Measurements from ENCODE around the gene B4GALT6. TPM values are rescaled to one million over a fixed set of nuclear protein-coding genes. Genes with fewer than 3 reads are reported as not detected.

Gene B4GALT6
- total RNA-seq, 1 experiment from 2014 or later, result 1.4 TPM

DNA sequence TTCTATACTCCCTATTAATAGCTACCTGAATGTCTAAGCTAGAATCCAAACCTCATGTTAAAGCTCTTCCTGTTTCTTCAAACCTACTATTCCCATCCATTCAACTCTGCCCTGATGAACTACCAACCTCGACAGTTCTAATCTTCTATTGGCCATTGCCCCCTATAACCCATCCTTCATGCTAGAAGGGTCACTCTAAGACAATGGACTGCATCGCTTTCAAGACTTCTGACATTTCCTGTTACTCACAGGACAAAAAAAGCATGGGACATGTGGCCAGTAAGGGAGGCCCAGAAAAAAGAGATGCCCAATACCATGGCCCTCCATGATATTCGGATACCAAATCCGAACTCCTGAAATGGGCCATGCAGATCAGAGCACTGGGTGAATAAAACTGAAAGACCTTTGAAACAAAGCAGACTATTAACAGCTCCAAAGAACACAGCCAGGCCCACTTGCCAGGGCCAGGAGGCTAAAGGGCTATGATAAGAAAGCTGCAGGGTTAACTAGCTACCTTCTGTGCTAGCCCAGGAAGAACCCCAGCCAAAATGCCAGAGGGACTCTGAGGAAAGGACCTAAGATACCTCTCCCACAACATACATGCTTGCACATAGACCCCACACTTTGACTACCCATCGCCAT is 4.5 kb downstream of the B4GALT6 start:
- TF ChIP-seq EZH2phosphoT487 (IDR thresholded peaks at IDR 0.05; ENCODE audit: borderline replicate concordance, low read length) (no peak), EZH2 (IDR thresholded peaks at IDR 0.05; ENCODE audit: low read length, unreplicated experiment) (no peak)
- TF ChIP-seq, protein P1, sequence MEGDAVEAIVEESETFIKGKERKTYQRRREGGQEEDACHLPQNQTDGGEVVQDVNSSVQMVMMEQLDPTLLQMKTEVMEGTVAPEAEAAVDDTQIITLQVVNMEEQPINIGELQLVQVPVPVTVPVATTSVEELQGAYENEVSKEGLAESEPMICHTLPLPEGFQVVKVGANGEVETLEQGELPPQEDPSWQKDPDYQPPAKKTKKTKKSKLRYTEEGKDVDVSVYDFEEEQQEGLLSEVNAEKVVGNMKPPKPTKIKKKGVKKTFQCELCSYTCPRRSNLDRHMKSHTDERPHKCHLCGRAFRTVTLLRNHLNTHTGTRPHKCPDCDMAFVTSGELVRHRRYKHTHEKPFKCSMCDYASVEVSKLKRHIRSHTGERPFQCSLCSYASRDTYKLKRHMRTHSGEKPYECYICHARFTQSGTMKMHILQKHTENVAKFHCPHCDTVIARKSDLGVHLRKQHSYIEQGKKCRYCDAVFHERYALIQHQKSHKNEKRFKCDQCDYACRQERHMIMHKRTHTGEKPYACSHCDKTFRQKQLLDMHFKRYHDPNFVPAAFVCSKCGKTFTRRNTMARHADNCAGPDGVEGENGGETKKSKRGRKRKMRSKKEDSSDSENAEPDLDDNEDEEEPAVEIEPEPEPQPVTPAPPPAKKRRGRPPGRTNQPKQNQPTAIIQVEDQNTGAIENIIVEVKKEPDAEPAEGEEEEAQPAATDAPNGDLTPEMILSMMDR (conservative IDR thresholded peaks at IDR 0.05; ENCODE audit: low read depth, low read length), result no peak
- no peak for DNase-seq
- no peak overlapping the region; the same call in 1 of the 2 replicates for H3K9ac ChIP-seq (ENCODE audit: low read length)
- no peaks in the 10 kb centered on the region for H3K27me3 ChIP-seq (ENCODE audit: low read length)
- peak overlapping the region; percentile 90 for H3K27ac ChIP-seq (ENCODE audit: low read length)
- intact Hi-C loops (cut with micrococcal nuclease), result loop anchor here (5.0 kb wide), 1 partner anchor 33 kb away; no protein-coding TSS in a partner anchor
- no peak for ATAC-seq
- no peaks in the 10 kb centered on the region for H4K20me1 ChIP-seq (ENCODE audit: low read length)
- peak overlapping the region; percentile 53 for H3K4me2 ChIP-seq (ENCODE audit: low read length)
- H3K36me3 ChIP-seq (ENCODE audit: low read depth, low read length), result no peaks in the 10 kb centered on the region
- BruUV-seq (replicated peaks), result no TSS peak
- H3K79me2 ChIP-seq (ENCODE audit: low read length), result no peaks in the 10 kb centered on the region
- no peak overlapping the region for H2AFZ ChIP-seq (ENCODE audit: low read length)
- POLR2A ChIA-PET (ENCODE audit: unreplicated experiment), result no interaction called here
- CTCF ChIA-PET, result no interaction called here
- no peaks in the 10 kb centered on the region for H3K9me2 ChIP-seq (replicated peaks; ENCODE audit: low read length)
- H3K9me3 ChIP-seq (ENCODE audit: low read length), result no peaks in the 10 kb centered on the region
- no peak overlapping the region for H3K4me3 ChIP-seq (ENCODE audit: low read length)
- H3F3A ChIP-seq (ENCODE audit: low read length, unreplicated experiment), result no peaks in the 10 kb centered on the region
- H3K4me1 ChIP-seq (ENCODE audit: insufficient read depth, low read length), result peaks cover 38% of the 10 kb centered on the region

DNA sequence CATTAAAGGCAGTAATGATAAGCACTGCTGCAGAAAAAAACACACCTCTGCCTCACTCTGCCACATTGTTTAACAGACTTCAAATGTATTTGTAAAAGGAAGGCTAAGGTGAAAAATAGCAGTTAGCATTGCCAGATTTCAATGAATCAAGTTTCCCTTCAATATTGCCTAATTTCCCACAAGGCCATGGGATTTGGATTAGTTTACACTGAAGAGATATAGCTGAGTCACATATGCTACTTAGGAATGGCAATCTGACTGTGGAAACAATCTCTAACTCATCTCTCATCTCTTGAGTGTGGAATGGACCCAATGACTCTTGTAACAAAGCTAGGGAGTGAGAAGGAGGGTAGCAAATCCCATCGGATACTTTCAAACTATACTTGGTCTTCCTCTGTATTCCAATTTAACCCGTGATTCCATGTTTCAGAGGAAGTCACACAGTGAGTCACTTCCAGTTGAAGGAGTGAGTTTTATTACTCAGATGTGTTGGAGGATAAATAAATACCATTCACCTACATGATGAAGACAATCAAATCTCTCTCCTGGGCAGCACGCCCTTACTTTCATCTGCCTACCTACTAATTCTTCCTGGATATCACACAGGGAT is 5.1 kb downstream of the B4GALT6 start:
- no peaks in the 10 kb centered on the region for H3F3A ChIP-seq (ENCODE audit: low read length, unreplicated experiment)
- peak overlapping the region; percentile 53 for H3K4me2 ChIP-seq (ENCODE audit: low read length)
- ATAC-seq (peak; percentile 75), DNase-seq (peak; percentile 65)
- H3K4me1 ChIP-seq (ENCODE audit: insufficient read depth, low read length), result peaks cover 38% of the 10 kb centered on the region
- no TSS peak for BruUV-seq (replicated peaks)
- peak overlapping the region; percentile 52; the same call in 1 of the 2 replicates for H2AFZ ChIP-seq (ENCODE audit: low read length)
- TF ChIP-seq EZH2 (IDR thresholded peaks at IDR 0.05; ENCODE audit: low read length, unreplicated experiment) (no peak), EZH2phosphoT487 (IDR thresholded peaks at IDR 0.05; ENCODE audit: borderline replicate concordance, low read length) (no peak)
- TF ChIP-seq, protein P1 (conservative IDR thresholded peaks at IDR 0.05; ENCODE audit: low read depth, low read length), result no peak
- H3K4me3 ChIP-seq (ENCODE audit: low read length), result no peak overlapping the region
- no peaks in the 10 kb centered on the region for H3K9me3 ChIP-seq (ENCODE audit: low read length)
- POLR2A ChIA-PET (ENCODE audit: unreplicated experiment), result no interaction called here
- no peaks in the 10 kb centered on the region for H3K79me2 ChIP-seq (ENCODE audit: low read length)
- H3K27ac ChIP-seq (ENCODE audit: low read length), result peak overlapping the region; percentile 90
- H3K9ac ChIP-seq (ENCODE audit: low read length), result no peak overlapping the region
- H4K20me1 ChIP-seq (ENCODE audit: low read length), result no peaks in the 10 kb centered on the region
- H3K9me2 ChIP-seq (replicated peaks; ENCODE audit: low read length), result no peaks in the 10 kb centered on the region
- no peaks in the 10 kb centered on the region for H3K27me3 ChIP-seq (ENCODE audit: low read length)
- intact Hi-C loops (cut with micrococcal nuclease), result no loop called here
- no peaks in the 10 kb centered on the region for H3K36me3 ChIP-seq (ENCODE audit: low read depth, low read length)
- CTCF ChIA-PET, result no interaction called here

DNA sequence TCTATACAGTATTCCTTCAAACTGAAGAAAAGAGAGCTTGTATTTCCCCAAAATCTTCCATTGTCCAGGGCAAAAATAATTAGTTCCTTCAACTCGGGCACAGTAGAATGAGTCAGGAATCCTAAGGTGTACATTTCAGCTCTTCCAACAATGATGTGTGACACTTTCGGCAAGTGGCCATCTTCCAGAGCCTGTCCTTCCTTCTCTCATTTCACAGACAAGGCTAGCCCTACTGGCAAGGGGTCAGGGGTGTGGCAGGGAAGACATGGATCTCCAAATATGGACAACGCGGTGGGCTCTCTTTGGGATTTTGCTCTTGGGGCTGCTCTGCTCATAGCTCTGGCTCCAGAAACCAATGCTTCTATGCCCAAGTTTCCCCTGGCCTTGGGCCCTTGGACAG is 6.0 kb downstream of the B4GALT6 start:
- Histone ChIP-seq H4K20me1 (ENCODE audit: low read length) (no peaks in the 10 kb centered on the region), H3F3A (ENCODE audit: low read length, unreplicated experiment) (no peaks in the 10 kb centered on the region), H3K4me1 (ENCODE audit: insufficient read depth, low read length) (peaks cover 38% of the 10 kb centered on the region), H3K9ac (ENCODE audit: low read length) (no peak overlapping the region), H3K9me3 (ENCODE audit: low read length) (no peaks in the 10 kb centered on the region), H3K4me2 (ENCODE audit: low read length) (peak overlapping the region; percentile 53), H2AFZ (ENCODE audit: low read length) (no peak overlapping the region), H3K27me3 (ENCODE audit: low read length) (no peaks in the 10 kb centered on the region), H3K4me3 (ENCODE audit: low read length) (no peak overlapping the region), H3K36me3 (ENCODE audit: low read depth, low read length) (no peaks in the 10 kb centered on the region), H3K27ac (ENCODE audit: low read length) (peak overlapping the region; percentile 90), H3K79me2 (ENCODE audit: low read length) (no peaks in the 10 kb centered on the region), H3K9me2 (replicated peaks; ENCODE audit: low read length) (no peaks in the 10 kb centered on the region)
- BruUV-seq (replicated peaks), result no TSS peak
- intact Hi-C loops (cut with micrococcal nuclease), result no loop called here
- CTCF ChIA-PET, result no interaction called here
- TF ChIP-seq EZH2 (IDR thresholded peaks at IDR 0.05; ENCODE audit: low read length, unreplicated experiment), result no peak
- TF ChIP-seq, protein P1 (conservative IDR thresholded peaks at IDR 0.05; ENCODE audit: low read depth, low read length), result no peak
- no peak for TF ChIP-seq EZH2phosphoT487 (IDR thresholded peaks at IDR 0.05; ENCODE audit: borderline replicate concordance, low read length)
- no peak for DNase-seq
- POLR2A ChIA-PET (ENCODE audit: unreplicated experiment), result no interaction called here
- ATAC-seq, result no peak

All from PC-3 (cell line).